ENCODE data around the gene MRPS7.
A peak's percentile ranks its signal among the peaks of the same experiment; 100 is the strongest.

Gene MRPS7

DNA sequence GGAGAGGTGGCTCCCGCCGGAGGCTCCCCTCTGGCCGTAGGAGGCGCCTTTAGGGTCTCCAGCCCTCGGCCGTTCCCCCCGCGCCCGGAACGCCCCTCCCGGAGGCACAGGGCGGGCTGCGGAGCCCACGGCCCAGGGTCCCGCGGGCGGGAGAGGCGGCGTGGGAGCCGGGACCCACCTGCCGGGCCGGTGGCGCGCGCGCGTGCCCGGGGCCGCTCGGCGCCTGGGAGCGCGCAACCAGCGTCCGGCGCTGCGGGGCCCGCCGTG lies 9.2 kb downstream of the MRPS7 start, which contains the start of gene MIF4GD:
Gene MIF4GD, minus strand, starts transcription at position 266 of the 267 bp plus-strand sequence. CDS start 1,036 bp downstream, outside the sequence.
- Histone ChIP-seq H3K9me2 (replicated peaks; ENCODE audit: low read depth, low read length) (no peaks in the 10 kb centered on the region), H3K4me3 (ENCODE audit: low read length, poor library complexity, severe bottlenecking) (peak within 1 kb of the TSS; percentile 87), H3K9ac (ENCODE audit: low read depth, low read length, poor library complexity, severe bottlenecking) (peak within 1 kb of the TSS; percentile 87), H3K27me3 (ENCODE audit: insufficient read depth, low read length, poor library complexity, severe bottlenecking) (no peaks in the 10 kb centered on the region), H3K9me3 (ENCODE audit: insufficient read depth, low read depth, low read length) (no peaks in the 10 kb centered on the region), H3F3A (ENCODE audit: low read depth) (no peaks in the 10 kb centered on the region), H3K4me1 (ENCODE audit: insufficient read depth, low read length, poor library complexity, severe bottlenecking) (peaks cover 26% of the 10 kb centered on the region), H3K79me2 (ENCODE audit: insufficient read depth, low read length) (peaks cover 34% of the 10 kb centered on the region; the same call in 1 of the 2 replicates), H4K20me1 (ENCODE audit: insufficient read depth, low read length, poor library complexity, severe bottlenecking) (no peaks in the 10 kb centered on the region), H3K4me2 (ENCODE audit: low read depth, low read length, poor library complexity, severe bottlenecking) (peak within 1 kb of the TSS; percentile 91), H3K36me3 (ENCODE audit: insufficient read depth, low read length) (peaks cover 12% of the 10 kb centered on the region; the same call in 1 of the 2 replicates), H2AFZ (ENCODE audit: low read length) (peak within 1 kb of the TSS; percentile 91)
- TF ChIP-seq, protein P1, sequence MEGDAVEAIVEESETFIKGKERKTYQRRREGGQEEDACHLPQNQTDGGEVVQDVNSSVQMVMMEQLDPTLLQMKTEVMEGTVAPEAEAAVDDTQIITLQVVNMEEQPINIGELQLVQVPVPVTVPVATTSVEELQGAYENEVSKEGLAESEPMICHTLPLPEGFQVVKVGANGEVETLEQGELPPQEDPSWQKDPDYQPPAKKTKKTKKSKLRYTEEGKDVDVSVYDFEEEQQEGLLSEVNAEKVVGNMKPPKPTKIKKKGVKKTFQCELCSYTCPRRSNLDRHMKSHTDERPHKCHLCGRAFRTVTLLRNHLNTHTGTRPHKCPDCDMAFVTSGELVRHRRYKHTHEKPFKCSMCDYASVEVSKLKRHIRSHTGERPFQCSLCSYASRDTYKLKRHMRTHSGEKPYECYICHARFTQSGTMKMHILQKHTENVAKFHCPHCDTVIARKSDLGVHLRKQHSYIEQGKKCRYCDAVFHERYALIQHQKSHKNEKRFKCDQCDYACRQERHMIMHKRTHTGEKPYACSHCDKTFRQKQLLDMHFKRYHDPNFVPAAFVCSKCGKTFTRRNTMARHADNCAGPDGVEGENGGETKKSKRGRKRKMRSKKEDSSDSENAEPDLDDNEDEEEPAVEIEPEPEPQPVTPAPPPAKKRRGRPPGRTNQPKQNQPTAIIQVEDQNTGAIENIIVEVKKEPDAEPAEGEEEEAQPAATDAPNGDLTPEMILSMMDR (conservative IDR thresholded peaks at IDR 0.05; ENCODE audit: low read length): no peak
- no peak for TF ChIP-seq EZH2phosphoT487 (IDR thresholded peaks at IDR 0.05; ENCODE audit: borderline replicate concordance)

DNA sequence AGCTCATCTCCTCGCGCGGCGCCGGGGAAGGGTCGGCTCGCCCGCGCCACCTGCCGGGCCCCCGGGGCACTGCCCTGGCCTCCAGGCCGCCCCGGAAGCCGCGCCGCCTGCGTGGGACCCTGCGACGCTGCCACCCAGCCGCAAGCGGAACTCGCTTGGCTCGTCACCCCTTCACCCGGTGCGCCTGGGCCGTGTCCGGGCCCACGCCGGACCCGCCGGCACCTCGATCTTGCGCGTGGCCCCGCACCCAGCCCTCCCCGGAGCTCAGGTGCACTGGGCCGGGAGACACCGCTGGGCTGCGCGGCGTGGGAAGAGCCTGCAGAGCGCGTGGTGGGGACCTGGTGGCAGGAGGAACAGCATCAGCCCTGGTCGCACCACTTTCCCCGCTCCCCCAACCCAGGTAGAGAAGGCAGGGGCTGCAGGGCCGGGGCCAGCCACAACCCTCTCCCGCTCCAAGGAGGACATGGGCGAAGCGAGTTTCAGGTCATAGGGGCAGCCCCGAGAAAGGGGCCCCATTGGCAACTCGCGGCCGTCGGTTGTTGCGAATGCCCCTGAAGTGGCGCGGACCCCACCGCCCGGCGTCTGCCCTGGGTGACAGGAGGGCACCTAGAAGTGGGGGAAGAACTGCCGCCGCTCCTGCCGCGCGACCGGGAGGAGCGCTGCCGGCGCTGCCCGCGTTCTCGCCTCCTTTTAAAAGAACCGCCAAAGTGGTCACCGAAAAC lies 9.7 kb downstream of the MRPS7 start:
- peaks cover 34% of the 10 kb centered on the region; the same call in 1 of the 2 replicates for H3K79me2 ChIP-seq (ENCODE audit: insufficient read depth, low read length)
- no peaks in the 10 kb centered on the region for H3K9me3 ChIP-seq (ENCODE audit: insufficient read depth, low read depth, low read length)
- peak overlapping the region; percentile 91 for H2AFZ ChIP-seq (ENCODE audit: low read length)
- H3K4me2 ChIP-seq (ENCODE audit: low read depth, low read length, poor library complexity, severe bottlenecking): peak overlapping the region; percentile 90
- H3K36me3 ChIP-seq (ENCODE audit: insufficient read depth, low read length): peaks cover 7% of the 10 kb centered on the region; the same call in 1 of the 2 replicates
- peak overlapping the region; percentile 87 for H3K4me3 ChIP-seq (ENCODE audit: low read length, poor library complexity, severe bottlenecking)
- no peaks in the 10 kb centered on the region for H4K20me1 ChIP-seq (ENCODE audit: insufficient read depth, low read length, poor library complexity, severe bottlenecking)
- H3K9ac ChIP-seq (ENCODE audit: low read depth, low read length, poor library complexity, severe bottlenecking): peak overlapping the region; percentile 87
- H3K27me3 ChIP-seq (ENCODE audit: insufficient read depth, low read length, poor library complexity, severe bottlenecking): no peaks in the 10 kb centered on the region
- peaks cover 26% of the 10 kb centered on the region for H3K4me1 ChIP-seq (ENCODE audit: insufficient read depth, low read length, poor library complexity, severe bottlenecking)
- no peaks in the 10 kb centered on the region for H3F3A ChIP-seq (ENCODE audit: low read depth)
- H3K9me2 ChIP-seq (replicated peaks; ENCODE audit: low read depth, low read length): no peaks in the 10 kb centered on the region
- TF ChIP-seq, protein P1 (conservative IDR thresholded peaks at IDR 0.05; ENCODE audit: low read length): peak; percentile 49
- no peak for TF ChIP-seq EZH2phosphoT487 (IDR thresholded peaks at IDR 0.05; ENCODE audit: borderline replicate concordance)

DNA sequence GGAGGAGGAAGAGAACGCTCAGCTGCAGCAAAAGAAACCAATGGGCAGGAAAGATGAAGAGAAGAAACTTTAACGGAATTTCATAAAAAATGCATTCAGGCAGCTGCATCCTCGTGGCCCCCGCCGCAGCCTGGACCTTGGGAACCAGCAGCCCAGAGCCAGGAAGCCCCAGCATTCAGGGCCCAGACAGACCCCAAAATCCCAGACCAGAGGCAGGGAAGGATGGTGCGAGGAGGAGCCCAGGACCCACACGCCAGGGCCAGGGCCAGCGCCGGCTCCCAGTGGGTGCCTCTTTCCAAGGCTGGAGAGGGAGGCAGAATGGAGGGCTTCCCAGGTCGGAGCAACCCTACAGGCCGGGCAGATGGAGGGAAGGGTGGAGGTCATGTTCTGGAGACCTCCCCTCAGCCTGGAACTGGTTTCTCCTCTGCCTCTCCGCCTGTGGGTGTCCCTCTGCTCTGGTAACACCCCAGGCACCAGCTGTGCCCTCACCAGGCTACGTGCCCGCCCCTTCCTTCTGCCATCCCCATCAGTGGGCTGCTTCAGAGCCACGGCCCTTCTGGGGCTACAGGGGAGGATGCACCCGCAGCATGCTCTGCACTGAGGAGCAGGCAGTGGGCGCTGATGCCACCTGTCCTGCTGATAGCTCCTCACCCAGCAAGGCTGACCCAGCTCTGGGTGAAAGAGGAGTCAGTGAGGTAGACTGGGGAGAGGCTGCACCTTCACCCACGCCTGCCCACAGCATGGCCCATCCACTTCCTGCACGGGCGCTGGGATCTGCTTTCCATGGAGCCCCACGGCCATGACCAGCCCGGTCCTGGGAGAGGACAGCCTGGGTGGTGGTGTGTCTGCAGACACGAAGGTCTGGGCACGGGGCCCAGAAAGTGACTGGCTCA lies 10.5 kb downstream of the MRPS7 start:
- H3K9me3 ChIP-seq (ENCODE audit: insufficient read depth, low read depth, low read length): no peaks in the 10 kb centered on the region
- H3K79me2 ChIP-seq (ENCODE audit: insufficient read depth, low read length): peaks cover 34% of the 10 kb centered on the region; the same call in 1 of the 2 replicates
- peaks cover 3% of the 10 kb centered on the region; the same call in 1 of the 2 replicates for H3K36me3 ChIP-seq (ENCODE audit: insufficient read depth, low read length)
- H3K4me1 ChIP-seq (ENCODE audit: insufficient read depth, low read length, poor library complexity, severe bottlenecking): peaks cover 26% of the 10 kb centered on the region
- peak overlapping the region; percentile 91; the same call in 1 of the 2 replicates for H2AFZ ChIP-seq (ENCODE audit: low read length)
- peak overlapping the region; percentile 87 for H3K4me3 ChIP-seq (ENCODE audit: low read length, poor library complexity, severe bottlenecking)
- H3K9me2 ChIP-seq (replicated peaks; ENCODE audit: low read depth, low read length): no peaks in the 10 kb centered on the region
- H3F3A ChIP-seq (ENCODE audit: low read depth): no peaks in the 10 kb centered on the region
- peak overlapping the region; percentile 90 for H3K4me2 ChIP-seq (ENCODE audit: low read depth, low read length, poor library complexity, severe bottlenecking)
- H3K27me3 ChIP-seq (ENCODE audit: insufficient read depth, low read length, poor library complexity, severe bottlenecking): no peaks in the 10 kb centered on the region
- no peaks in the 10 kb centered on the region for H4K20me1 ChIP-seq (ENCODE audit: insufficient read depth, low read length, poor library complexity, severe bottlenecking)
- TF ChIP-seq, protein P1 (conservative IDR thresholded peaks at IDR 0.05; ENCODE audit: low read length): 0 out of 2 replicates have a peak, but pooled peaks have one; percentile 15
- no peak for TF ChIP-seq EZH2phosphoT487 (IDR thresholded peaks at IDR 0.05; ENCODE audit: borderline replicate concordance)
- H3K9ac ChIP-seq (ENCODE audit: low read depth, low read length, poor library complexity, severe bottlenecking): peak overlapping the region; percentile 87
